Caco-2 (cell line): ENCODE measurements around the gene JAKMIP3. TPM values are rescaled to one million over a fixed set of nuclear protein-coding genes. Genes with fewer than 3 reads are reported as not detected.

Experiments
- BruUV-seq: library from RNA; stranded (reverse); fragments of 400-500 nt; replicated peaks from 2 replicates; lab custom pipeline; 2021; lab: Mats Ljungman, UMichigan
- CTCF ChIA-PET: fragments of 300-600 bp; sonication (Branson Sonifier 250); formaldehyde crosslinking; loops from one replicate; lab custom pipeline; 2022; ENCODE audit warnings: antibody characterized with exemption; lab: Charles Lee
- POLR2A ChIA-PET: fragments of 300-600 bp; sonication (Branson Sonifier 250); formaldehyde crosslinking; loops from one replicate; lab custom pipeline; 2022; ENCODE audit warnings: antibody characterized with exemption; lab: Charles Lee
- DNase-seq, 2 experiments: peaks; one replicate each; pipeline versions ENCODE4 v3.0.0 to v3.0.0-alpha.2; 2020 to 2022
- H3K27me3 ChIP-seq: replicated peaks from 2 replicates; pipeline ENCODE4 v1.6.0; 2011; ENCODE audit warnings: low read length; ENCODE audit not compliant: control insufficient read depth, insufficient read depth
- H3K36me3 ChIP-seq: 2 replicates; pipeline ENCODE4 v1.5.1; 2011; ENCODE audit warnings: low read length; ENCODE audit not compliant: control insufficient read depth, insufficient read depth
- H3K4me1 ChIP-seq: fragments of 250-450 bp; sonication (Bioruptor Pico); 2 replicates; pipeline ENCODE4 v1.5.1; 2020; ENCODE audit warnings: mild to moderate bottlenecking
- H3K4me3 ChIP-seq: 2 replicates; pipeline ENCODE4 v1.5.1; 2011; ENCODE audit warnings: low read depth, mild to moderate bottlenecking, control low read depth, low read length
- H3K9me3 ChIP-seq: fragments of 250-450 bp; sonication (Bioruptor Pico); 2 replicates; pipeline ENCODE4 v1.5.1; 2020; ENCODE audit warnings: mild to moderate bottlenecking, moderate library complexity
- H3K27ac Mint-ChIP-seq: one replicate; pipeline ENCODE4 v1.8.0; 2022; ENCODE audit warnings: mixed read lengths; ENCODE audit not compliant: unreplicated experiment
- H3K27me3 Mint-ChIP-seq: one replicate; pipeline ENCODE4 v1.8.0; 2022; ENCODE audit warnings: mixed read lengths; ENCODE audit not compliant: insufficient read depth, unreplicated experiment
- H3K36me3 Mint-ChIP-seq: one replicate; pipeline ENCODE4 v1.8.0; 2022; ENCODE audit warnings: mild to moderate bottlenecking, mixed read lengths; ENCODE audit not compliant: insufficient read depth, unreplicated experiment
- H3K4me1 Mint-ChIP-seq: one replicate; pipeline ENCODE4 v1.8.0; 2022; ENCODE audit warnings: low read depth, mixed read lengths; ENCODE audit not compliant: unreplicated experiment
- H3K4me3 Mint-ChIP-seq: one replicate; pipeline ENCODE4 v1.8.0; 2022; ENCODE audit warnings: mild to moderate bottlenecking, moderate library complexity, mixed read lengths; ENCODE audit not compliant: unreplicated experiment
- H3K9me3 Mint-ChIP-seq: one replicate; pipeline ENCODE4 v1.8.0; 2022; ENCODE audit warnings: mixed read lengths; ENCODE audit not compliant: unreplicated experiment
- intact Hi-C: fragments of 100-400 bp; cut with micrococcal nuclease; formaldehyde crosslinking; loops from one replicate; pipeline ENCODE4 v1.10.0; 2022; ENCODE audit not compliant: unreplicated experiment
- total RNA-seq: library from RNA; stranded (reverse); gene quantifications from 2 replicates; pipeline ENCODE4 v1.2.3, GENCODE V29; 2022
- TF ChIP-seq, protein P1 (sequence below), 2 experiments: fragments of 200-600 bp in 1 of 2; IDR thresholded peaks; 1 replicate in 1 of 2; 2 replicates in 1 of 2; pipeline versions ENCODE4 v1.5.1 to v1.8.0; 2011 to 2022; ENCODE audit warnings: antibody characterized with exemption in 1 of 2, control low read depth in 1 of 2, inconsistent platforms in 1 of 2, low read depth in 1 of 2, low read length in 1 of 2, mild to moderate bottlenecking in 1 of 2, moderate library complexity in 1 of 2; ENCODE audit not compliant: insufficient read depth in 1 of 2, severe bottlenecking in 1 of 2, unreplicated experiment in 1 of 2

JAKMIP3 gene
- total RNA-seq, 1 experiment from 2014 or later: 0.50 TPM

GRCh38 chr10:132107949-132108877 is 42.5 kb downstream of the JAKMIP3 start:
- Mint-ChIP-seq H3K27ac (no peak overlapping the region), H3K4me3 (no peak overlapping the region), H3K36me3 (no peaks in the 10 kb centered on the region), H3K4me1 (peaks cover 16% of the 10 kb centered on the region), H3K9me3 (no peaks in the 10 kb centered on the region), H3K27me3 (no peaks in the 10 kb centered on the region)
- CTCF ChIA-PET: no interaction called here
- no peaks in the 10 kb centered on the region for H3K9me3 ChIP-seq
- TF ChIP-seq, protein P1, sequence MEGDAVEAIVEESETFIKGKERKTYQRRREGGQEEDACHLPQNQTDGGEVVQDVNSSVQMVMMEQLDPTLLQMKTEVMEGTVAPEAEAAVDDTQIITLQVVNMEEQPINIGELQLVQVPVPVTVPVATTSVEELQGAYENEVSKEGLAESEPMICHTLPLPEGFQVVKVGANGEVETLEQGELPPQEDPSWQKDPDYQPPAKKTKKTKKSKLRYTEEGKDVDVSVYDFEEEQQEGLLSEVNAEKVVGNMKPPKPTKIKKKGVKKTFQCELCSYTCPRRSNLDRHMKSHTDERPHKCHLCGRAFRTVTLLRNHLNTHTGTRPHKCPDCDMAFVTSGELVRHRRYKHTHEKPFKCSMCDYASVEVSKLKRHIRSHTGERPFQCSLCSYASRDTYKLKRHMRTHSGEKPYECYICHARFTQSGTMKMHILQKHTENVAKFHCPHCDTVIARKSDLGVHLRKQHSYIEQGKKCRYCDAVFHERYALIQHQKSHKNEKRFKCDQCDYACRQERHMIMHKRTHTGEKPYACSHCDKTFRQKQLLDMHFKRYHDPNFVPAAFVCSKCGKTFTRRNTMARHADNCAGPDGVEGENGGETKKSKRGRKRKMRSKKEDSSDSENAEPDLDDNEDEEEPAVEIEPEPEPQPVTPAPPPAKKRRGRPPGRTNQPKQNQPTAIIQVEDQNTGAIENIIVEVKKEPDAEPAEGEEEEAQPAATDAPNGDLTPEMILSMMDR (IDR thresholded peaks at IDR 0.05; ENCODE audit: insufficient read depth in 1 of 2, low read depth in 1 of 2, low read length in 1 of 2, severe bottlenecking in 1 of 2, unreplicated experiment in 1 of 2): no peak
- peak in 1 of 2 experiments; percentile 14 for DNase-seq
- no peaks in the 10 kb centered on the region for H3K27me3 ChIP-seq
- intact Hi-C loops: no loop called here
- BruUV-seq: no TSS peak
- no peaks in the 10 kb centered on the region for H3K36me3 ChIP-seq
- H3K4me1 ChIP-seq: peaks cover 8% of the 10 kb centered on the region
- no peak overlapping the region for H3K4me3 ChIP-seq
- POLR2A ChIA-PET: no interaction called here

GRCh38 chr10:132109341-132110110 is 43.8 kb downstream of the JAKMIP3 start:
- Mint-ChIP-seq H3K27me3 (no peaks in the 10 kb centered on the region), H3K4me3 (no peak overlapping the region), H3K27ac (no peak overlapping the region), H3K36me3 (no peaks in the 10 kb centered on the region), H3K9me3 (no peaks in the 10 kb centered on the region), H3K4me1 (peaks cover 24% of the 10 kb centered on the region)
- no peaks in the 10 kb centered on the region for H3K27me3 ChIP-seq
- intact Hi-C loops: no loop called here
- DNase-seq: no peak
- no TSS peak for BruUV-seq
- TF ChIP-seq, protein P1 (IDR thresholded peaks at IDR 0.05; ENCODE audit: insufficient read depth in 1 of 2, low read depth in 1 of 2, low read length in 1 of 2, severe bottlenecking in 1 of 2, unreplicated experiment in 1 of 2): no peak
- no peak overlapping the region for H3K4me3 ChIP-seq
- no peaks in the 10 kb centered on the region for H3K9me3 ChIP-seq
- ChIA-PET CTCF (no interaction called here), POLR2A (no interaction called here)
- H3K4me1 ChIP-seq: peaks cover 20% of the 10 kb centered on the region
- H3K36me3 ChIP-seq: no peaks in the 10 kb centered on the region

- POLR2A ChIA-PET: no interaction called here
- intact Hi-C loops: no loop called here
- H3K9me3 ChIP-seq: no peaks in the 10 kb centered on the region
- peak in 1 of 2 experiments; percentile 17 for DNase-seq
- CTCF ChIA-PET: no interaction called here
- no TSS peak for BruUV-seq
- H3K4me3 ChIP-seq: no peak overlapping the region
- Mint-ChIP-seq H3K27ac (no peak overlapping the region), H3K27me3 (no peaks in the 10 kb centered on the region), H3K36me3 (no peaks in the 10 kb centered on the region), H3K4me1 (peaks cover 24% of the 10 kb centered on the region), H3K4me3 (no peak overlapping the region), H3K9me3 (no peaks in the 10 kb centered on the region)
- no peaks in the 10 kb centered on the region for H3K36me3 ChIP-seq
- no peaks in the 10 kb centered on the region for H3K27me3 ChIP-seq
- H3K4me1 ChIP-seq: peaks cover 21% of the 10 kb centered on the region
- TF ChIP-seq, protein P1 (IDR thresholded peaks at IDR 0.05; ENCODE audit: insufficient read depth in 1 of 2, low read depth in 1 of 2, low read length in 1 of 2, severe bottlenecking in 1 of 2, unreplicated experiment in 1 of 2): no peak
Measured at GRCh38 chr10:132110111-132110521, 44.4 kb downstream of the JAKMIP3 start.
